NCI-H187 (cell line): Measurements from ENCODE around the gene KDSR.
"Not testable (repeated sequence)": the region's sequence is repeated elsewhere in the genome, so short reads cannot be mapped to it uniquely, and the experiment has no call there.

Experiments
- DNase-seq, 2 experiments: peaks; one replicate each; lab custom pipeline; 2025; lab: John Stamatoyannopoulos, UW

KDSR gene

GRCh38 chr18:63365876-63366212, 1.2 kb downstream of the KDSR start:
- no peak for DNase-seq

- DNase-seq = no peak
Observed at GRCh38 chr18:63363951-63364350, 3.1 kb downstream of the KDSR start.

- DNase-seq = not testable (repeated sequence)
Observed at GRCh38 chr18:63363420-63363819, 3.6 kb downstream of the KDSR start.

- no peak for DNase-seq
Observed at GRCh38 chr18:63356272-63356896, 10.6 kb downstream of the KDSR start.

- DNase-seq = no peak
Observed at GRCh38 chr18:63350230-63350629, 16.8 kb downstream of the KDSR start.

- DNase-seq = no peak
Observed at GRCh38 chr18:63348508-63349136, 18.4 kb downstream of the KDSR start.

- no peak for DNase-seq
Observed at GRCh38 chr18:63346480-63347183, 20.4 kb downstream of the KDSR start.

- no peak for DNase-seq
Observed at GRCh38 chr18:63346031-63346430, 21.0 kb downstream of the KDSR start.

GRCh38 chr18:63344918-63345317, 22.1 kb downstream of the KDSR start:
- DNase-seq = no peak

GRCh38 chr18:63344263-63344662, 22.7 kb downstream of the KDSR start:
- no peak for DNase-seq

GRCh38 chr18:63342206-63342605, 24.8 kb downstream of the KDSR start:
- DNase-seq = no peak

GRCh38 chr18:63339920-63340484, 27.0 kb downstream of the KDSR start:
- DNase-seq = no peak

- no peak for DNase-seq
Observed at GRCh38 chr18:63336366-63337099, 30.5 kb downstream of the KDSR start.

GRCh38 chr18:63331105-63331504, 35.9 kb downstream of the KDSR start:
- no peak for DNase-seq

- no peak for DNase-seq
Observed at GRCh38 chr18:63329431-63330145, 37.4 kb downstream of the KDSR start.

GRCh38 chr18:63326011-63326410, 41.0 kb downstream of the KDSR start:
- no peak for DNase-seq

- no peak for DNase-seq
Observed at GRCh38 chr18:63325086-63325686, 41.8 kb downstream of the KDSR start.

- peak in 1 of 2 experiments; percentile 17 for DNase-seq
Observed at GRCh38 chr18:63322908-63323634, 43.9 kb downstream of the KDSR start.

- DNase-seq = no peak
Observed at GRCh38 chr18:63322206-63322605, 44.8 kb downstream of the KDSR start.

GRCh38 chr18:63321291-63321690, 45.7 kb downstream of the KDSR start:
- DNase-seq = no peak

- peak; percentile 39 for DNase-seq
Observed at GRCh38 chr18:63320975-63321265, 46.1 kb downstream of the KDSR start.
